ENCODE results near the gene TMEM158. TPM values are rescaled to one million over a fixed set of nuclear protein-coding genes. Genes with fewer than 3 reads are reported as not detected.

The TMEM158 gene
- total RNA-seq, 1 donor: 9.0 TPM

DNA sequence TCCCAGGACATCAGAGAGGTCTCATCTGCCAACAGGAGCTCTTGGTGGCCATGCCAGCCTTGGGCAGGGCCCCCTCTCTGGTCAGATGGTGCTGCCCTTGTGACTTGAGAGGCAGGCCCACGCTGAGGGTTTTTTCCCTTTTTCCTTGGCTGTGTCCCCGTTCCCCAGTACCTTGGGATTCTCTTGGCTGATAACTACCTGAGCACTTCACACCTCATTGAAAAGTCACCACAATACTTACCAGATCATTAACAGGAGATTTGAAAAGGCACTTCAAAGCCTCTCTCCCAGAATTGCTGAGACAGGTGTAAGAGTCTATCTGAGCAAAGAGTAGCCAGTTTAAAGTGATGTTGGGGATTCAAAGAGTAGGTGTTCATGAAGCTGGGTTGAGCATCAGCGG lies 15.1 kb upstream of the TMEM158 start:
- H3K4me3 ChIP-seq (ENCODE audit: insufficient read depth, low read length): no peak overlapping the region
- H3K4me2 ChIP-seq (ENCODE audit: insufficient read depth, low read length): no peak overlapping the region
- no peak overlapping the region for H2AFZ ChIP-seq (ENCODE audit: low read length)
- no peaks in the 10 kb centered on the region for H4K20me1 ChIP-seq (ENCODE audit: insufficient read depth, low read length)
- no peaks in the 10 kb centered on the region for H3K36me3 ChIP-seq (ENCODE audit: insufficient read depth, low read length)
- peaks cover 5% of the 10 kb centered on the region for H3K27me3 ChIP-seq (ENCODE audit: insufficient read depth, low read length)
- no peak for TF ChIP-seq CTCF (IDR thresholded peaks at IDR 0.05; ENCODE audit: extremely low read depth, low read depth, low read length)
- H3K9me3 ChIP-seq (ENCODE audit: low read depth, low read length): no peaks in the 10 kb centered on the region
- no peak for DNase-seq (ENCODE audit: insufficient read length, low spot score, missing footprints)
- no peaks in the 10 kb centered on the region for H3K4me1 ChIP-seq (ENCODE audit: insufficient read depth, low read length)
- no peaks in the 10 kb centered on the region for H3K79me2 ChIP-seq (ENCODE audit: insufficient read depth, low read length)
- H3K27ac ChIP-seq (ENCODE audit: low read depth, low read length): no peak overlapping the region

- Histone ChIP-seq H4K20me1 (ENCODE audit: insufficient read depth, low read length) (no peaks in the 10 kb centered on the region), H3K9me3 (ENCODE audit: low read depth, low read length) (no peaks in the 10 kb centered on the region), H3K79me2 (ENCODE audit: insufficient read depth, low read length) (no peaks in the 10 kb centered on the region), H3K4me3 (ENCODE audit: insufficient read depth, low read length) (no peak overlapping the region), H2AFZ (ENCODE audit: low read length) (no peak overlapping the region), H3K27ac (ENCODE audit: low read depth, low read length) (no peak overlapping the region), H3K27me3 (ENCODE audit: insufficient read depth, low read length) (peaks cover 5% of the 10 kb centered on the region), H3K36me3 (ENCODE audit: insufficient read depth, low read length) (no peaks in the 10 kb centered on the region), H3K4me1 (ENCODE audit: insufficient read depth, low read length) (no peaks in the 10 kb centered on the region), H3K4me2 (ENCODE audit: insufficient read depth, low read length) (no peak overlapping the region)
- no peak for DNase-seq (ENCODE audit: insufficient read length, low spot score, missing footprints)
- TF ChIP-seq CTCF (IDR thresholded peaks at IDR 0.05; ENCODE audit: extremely low read depth, low read depth, low read length): no peak
Observed at GRCh38 chr3:45240292-45240691, 14.2 kb upstream of the TMEM158 start.

- H3K36me3 ChIP-seq (ENCODE audit: insufficient read depth, low read length): no peaks in the 10 kb centered on the region
- no peak overlapping the region for H3K4me2 ChIP-seq (ENCODE audit: insufficient read depth, low read length)
- no peak overlapping the region for H2AFZ ChIP-seq (ENCODE audit: low read length)
- H3K79me2 ChIP-seq (ENCODE audit: insufficient read depth, low read length): no peaks in the 10 kb centered on the region
- no peak for DNase-seq (ENCODE audit: insufficient read length, low spot score, missing footprints)
- no peaks in the 10 kb centered on the region for H4K20me1 ChIP-seq (ENCODE audit: insufficient read depth, low read length)
- H3K27me3 ChIP-seq (ENCODE audit: insufficient read depth, low read length): peaks cover 5% of the 10 kb centered on the region
- H3K4me1 ChIP-seq (ENCODE audit: insufficient read depth, low read length): no peaks in the 10 kb centered on the region
- TF ChIP-seq CTCF (IDR thresholded peaks at IDR 0.05; ENCODE audit: extremely low read depth, low read depth, low read length): no peak
- H3K27ac ChIP-seq (ENCODE audit: low read depth, low read length): no peak overlapping the region
- H3K9me3 ChIP-seq (ENCODE audit: low read depth, low read length): no peaks in the 10 kb centered on the region
- H3K4me3 ChIP-seq (ENCODE audit: insufficient read depth, low read length): no peak overlapping the region
Observed at GRCh38 chr3:45239254-45239653, 13.2 kb upstream of the TMEM158 start.

DNA sequence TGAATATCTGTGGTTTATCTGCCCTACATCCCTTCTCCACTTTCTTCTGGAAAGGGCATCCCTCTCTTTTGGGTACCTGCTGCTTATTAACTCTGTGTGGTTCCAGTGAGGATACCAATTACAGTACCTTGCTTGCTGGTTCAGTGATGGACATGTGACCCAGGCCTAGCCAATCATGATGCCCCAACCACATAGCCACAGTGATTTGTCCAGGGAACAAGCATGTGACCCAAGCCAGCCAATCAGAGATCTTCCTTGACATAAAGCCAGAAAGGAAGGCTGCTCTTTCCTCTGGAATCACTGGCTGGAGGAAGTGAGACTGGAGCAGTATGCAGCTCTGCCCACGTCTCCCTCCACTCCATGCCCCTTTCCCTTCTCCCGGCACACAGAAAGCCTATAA lies 10.9 kb upstream of the TMEM158 start:
- Histone ChIP-seq H3K79me2 (ENCODE audit: insufficient read depth, low read length) (no peaks in the 10 kb centered on the region), H4K20me1 (ENCODE audit: insufficient read depth, low read length) (no peaks in the 10 kb centered on the region), H3K27me3 (ENCODE audit: insufficient read depth, low read length) (peaks cover 14% of the 10 kb centered on the region), H3K9me3 (ENCODE audit: low read depth, low read length) (no peaks in the 10 kb centered on the region), H3K36me3 (ENCODE audit: insufficient read depth, low read length) (no peaks in the 10 kb centered on the region), H3K27ac (ENCODE audit: low read depth, low read length) (no peak overlapping the region), H3K4me2 (ENCODE audit: insufficient read depth, low read length) (no peak overlapping the region), H2AFZ (ENCODE audit: low read length) (no peak overlapping the region), H3K4me3 (ENCODE audit: insufficient read depth, low read length) (no peak overlapping the region), H3K4me1 (ENCODE audit: insufficient read depth, low read length) (no peaks in the 10 kb centered on the region)
- no peak for DNase-seq (ENCODE audit: insufficient read length, low spot score, missing footprints)
- TF ChIP-seq CTCF (IDR thresholded peaks at IDR 0.05; ENCODE audit: extremely low read depth, low read depth, low read length): no peak

Data from osteoblast (primary cell).